Activated CD4-positive, CD25-positive, alpha-beta regulatory T cell (primary cell): ENCODE results near the gene FGD5.

ENCODE experiments used
- DNase-seq, 4 experiments: peaks; one replicate each; lab custom pipeline; 2025; lab: John Stamatoyannopoulos, UW

The FGD5 gene

GRCh38 chr3:14787630-14788029 lies 31.1 kb upstream of the FGD5 start:
- no peak for DNase-seq

GRCh38 chr3:14788644-14789043 lies 30.1 kb upstream of the FGD5 start:
- no peak for DNase-seq

- DNase-seq: no peak
These were observed 29.5 kb upstream of the FGD5 start for GRCh38 chr3:14789221-14789620.

- no peak for DNase-seq
These were observed 29.0 kb upstream of the FGD5 start for GRCh38 chr3:14789640-14790285.

GRCh38 chr3:14791343-14791945 lies 27.3 kb upstream of the FGD5 start:
- no peak for DNase-seq

GRCh38 chr3:14792691-14793121 lies 26.1 kb upstream of the FGD5 start:
- DNase-seq: no peak

GRCh38 chr3:14793126-14793857 lies 25.5 kb upstream of the FGD5 start:
- DNase-seq: no peak

GRCh38 chr3:14793858-14794234 lies 24.9 kb upstream of the FGD5 start:
- no peak for DNase-seq

GRCh38 chr3:14794435-14794834 lies 24.3 kb upstream of the FGD5 start:
- no peak for DNase-seq

GRCh38 chr3:14795996-14796395 lies 22.8 kb upstream of the FGD5 start:
- DNase-seq: no peak

GRCh38 chr3:14796403-14797077 lies 22.2 kb upstream of the FGD5 start:
- DNase-seq: no peak

- no peak for DNase-seq
These were observed 21.0 kb upstream of the FGD5 start for GRCh38 chr3:14797731-14798130.

- no peak for DNase-seq
These were observed 20.5 kb upstream of the FGD5 start for GRCh38 chr3:14798231-14798630.

GRCh38 chr3:14799146-14799545 lies 19.6 kb upstream of the FGD5 start:
- no peak for DNase-seq

- no peak for DNase-seq
These were observed 17.7 kb upstream of the FGD5 start for GRCh38 chr3:14801031-14801430.

GRCh38 chr3:14801668-14802380 lies 16.9 kb upstream of the FGD5 start:
- no peak for DNase-seq

- DNase-seq: no peak
These were observed 16.4 kb upstream of the FGD5 start for GRCh38 chr3:14802381-14802731.

- no peak for DNase-seq
These were observed 15.4 kb upstream of the FGD5 start for GRCh38 chr3:14803101-14803980.

GRCh38 chr3:14803981-14804834 lies 14.6 kb upstream of the FGD5 start:
- DNase-seq: no peak
